Measurements from ENCODE around the gene FSD1L. TPM values are rescaled to one million over a fixed set of nuclear protein-coding genes. Genes with fewer than 3 reads are reported as not detected.
A peak's percentile ranks its signal among the peaks of the same experiment; 100 is the strongest.

The FSD1L gene
- total and polyA plus RNA-seq, 2 of the 13 experiments (the other 11 are each of a cell fraction or from before 2014, with no cell fraction given): 4.1 to 5.1 TPM

GRCh38 chr9:105418588-105419500 is 29.0 kb upstream of the FSD1L start (continued):
- TF ChIP-seq ZNF207 (IDR thresholded peaks at IDR 0.05; ENCODE audit: borderline replicate concordance) (no peak), KLF6 (CRISPR knock-in tag; IDR thresholded peaks at IDR 0.05) (0 out of 2 replicates have a peak, but pooled peaks have one; percentile 30), SOX5 (CRISPR knock-in tag; IDR thresholded peaks at IDR 0.05; ENCODE audit: borderline replicate concordance) (peak; percentile 88), RAD21 (CRISPR knock-in tag; IDR thresholded peaks at IDR 0.05) (no peak), NR0B2 (CRISPR knock-in tag; IDR thresholded peaks at IDR 0.05) (no peak), MAF1 (CRISPR knock-in tag; IDR thresholded peaks at IDR 0.05; ENCODE audit: borderline replicate concordance) (no peak), ZNF441 (CRISPR knock-in tag; IDR thresholded peaks at IDR 0.05; ENCODE audit: borderline replicate concordance) (no peak), ELF3 (CRISPR knock-in tag; IDR thresholded peaks at IDR 0.05) (peak; percentile 51; the same call in 1 of the 2 replicates), ZEB1 (IDR thresholded peaks at IDR 0.05; ENCODE audit: insufficient replicate concordance, low read depth) (peak; percentile 44), MAFG (CRISPR knock-in tag; IDR thresholded peaks at IDR 0.05) (no peak), BCLAF1 (IDR thresholded peaks at IDR 0.05) (no peak), SATB2 (CRISPR knock-in tag; IDR thresholded peaks at IDR 0.05) (no peak), ATF1 (CRISPR knock-in tag; IDR thresholded peaks at IDR 0.05) (peak; percentile 73; the same call in 1 of the 2 replicates), ZNF660 (CRISPR knock-in tag; IDR thresholded peaks at IDR 0.05; ENCODE audit: borderline replicate concordance, low read depth) (no peak), YEATS4 (CRISPR knock-in tag; IDR thresholded peaks at IDR 0.05; ENCODE audit: borderline replicate concordance) (no peak), THYN1 (CRISPR knock-in tag; IDR thresholded peaks at IDR 0.05; ENCODE audit: borderline replicate concordance, low read depth) (no peak), POLR2A (IDR thresholded peaks at IDR 0.05; ENCODE audit: insufficient read depth in 1 of 2, low read depth in 2 of 2, low read length in 2 of 2) (0 out of 4 replicates have a peak, but pooled peaks of 1 of the 2 experiments have one; percentile 38), ZNF879 (CRISPR knock-in tag; IDR thresholded peaks at IDR 0.05) (no peak), POLR2AphosphoS5 (IDR thresholded peaks at IDR 0.05; ENCODE audit: low read depth, low read length) (peak; percentile 44; the same call in 1 of the 2 replicates), CAMTA2 (CRISPR knock-in tag; IDR thresholded peaks at IDR 0.05; ENCODE audit: borderline replicate concordance) (no peak), ZZZ3 (CRISPR knock-in tag; IDR thresholded peaks at IDR 0.05; ENCODE audit: borderline replicate concordance) (no peak), ZNF720 (CRISPR knock-in tag; IDR thresholded peaks at IDR 0.05) (no peak), ZNF256 (CRISPR knock-in tag; conservative IDR thresholded peaks at IDR 0.05) (no peak), ZNF841 (CRISPR knock-in tag; IDR thresholded peaks at IDR 0.05; ENCODE audit: borderline replicate concordance) (no peak), RXRB (CRISPR knock-in tag; IDR thresholded peaks at IDR 0.05; ENCODE audit: borderline replicate concordance) (peak; percentile 82), TMF1 (CRISPR knock-in tag; IDR thresholded peaks at IDR 0.05; ENCODE audit: low read depth) (no peak), NPAS2 (CRISPR knock-in tag; IDR thresholded peaks at IDR 0.05; ENCODE audit: borderline replicate concordance) (no peak), TOE1 (CRISPR knock-in tag; IDR thresholded peaks at IDR 0.05) (no peak), ZNF790 (CRISPR knock-in tag; IDR thresholded peaks at IDR 0.05; ENCODE audit: borderline replicate concordance) (no peak), TBX2 (CRISPR knock-in tag; IDR thresholded peaks at IDR 0.05; ENCODE audit: borderline replicate concordance) (peak; percentile 89; the same call in 1 of the 2 replicates)

Data from HepG2 (cell line).